HG02798 (cell line): Measurements from ENCODE around the gene WDR7.

ENCODE experiments used
- ATAC-seq: cut with Tn5 transposase; IDR thresholded peaks from one replicate; pipeline ENCODE4 v1.9.1; 2021; ENCODE audit warnings: mild to moderate bottlenecking; ENCODE audit not compliant: unreplicated experiment, poor library complexity

Gene WDR7

GRCh38 chr18:56650944-56651770, at the start of gene WDR7:
WDR7 (plus strand) TSS chr18:56651359; CDS start chr18:56672516, 21,157 bp downstream.
- ATAC-seq: peak; percentile 99

- ATAC-seq: no peak
Observed at GRCh38 chr18:56606618-56607017, 44.5 kb upstream of the WDR7 start.

GRCh38 chr18:56615738-56616520, 35.2 kb upstream of the WDR7 start:
- ATAC-seq: no peak

GRCh38 chr18:56627991-56628390, 23.2 kb upstream of the WDR7 start:
- ATAC-seq: no peak

GRCh38 chr18:56632070-56633022, 18.8 kb upstream of the WDR7 start:
- no peak for ATAC-seq

GRCh38 chr18:56635007-56635406, 16.2 kb upstream of the WDR7 start:
- no peak for ATAC-seq

- no peak for ATAC-seq
Observed at GRCh38 chr18:56637176-56637575, 14.0 kb upstream of the WDR7 start.

GRCh38 chr18:56637711-56638231, 13.4 kb upstream of the WDR7 start:
- ATAC-seq: peak; percentile 13

GRCh38 chr18:56638232-56639103, 12.7 kb upstream of the WDR7 start, which contains the start of gene TXNL1:
TXNL1 (minus strand) TSS chr18:56638592; CDS start chr18:56638440, 152 bp downstream.
- ATAC-seq: peak; percentile 98

- ATAC-seq: no peak
Observed at GRCh38 chr18:56639104-56639381, 12.1 kb upstream of the WDR7 start.

GRCh38 chr18:56639571-56639970, 11.6 kb upstream of the WDR7 start:
- ATAC-seq: no peak

- ATAC-seq: no peak
Observed at GRCh38 chr18:56641714-56642337, 9.3 kb upstream of the WDR7 start.

GRCh38 chr18:56643381-56643780, 7.8 kb upstream of the WDR7 start:
- no peak for ATAC-seq

GRCh38 chr18:56645415-56646016, 5.6 kb upstream of the WDR7 start:
- ATAC-seq: no peak

GRCh38 chr18:56647071-56647470, 4.1 kb upstream of the WDR7 start:
- no peak for ATAC-seq

- no peak for ATAC-seq
Observed at GRCh38 chr18:56647951-56648893, 2.9 kb upstream of the WDR7 start.

GRCh38 chr18:56649996-56650395, 1.2 kb upstream of the WDR7 start:
- no peak for ATAC-seq

GRCh38 chr18:56651771-56652092, 573 bp downstream of the WDR7 start:
- ATAC-seq: no peak
